Common myeloid progenitor, CD34-positive (primary cell): ENCODE data around the gene COL1A2.

Experiments used
- CTCF ChIA-PET: fragments of 350-600 bp; sonication (Branson Sonifier 250); formaldehyde crosslinking; loops from one replicate; lab custom pipeline; 2021; ENCODE audit warnings: antibody characterized with exemption; lab: Charles Lee
- POLR2A ChIA-PET: fragments of 350-600 bp; sonication (Branson Sonifier 250); formaldehyde crosslinking; loops from one replicate; lab custom pipeline; 2021; ENCODE audit warnings: antibody characterized with exemption; lab: Charles Lee
- DNase-seq, 3 donors: peaks; one replicate each; pipeline versions ENCODE4 v3.0.0 to v3.0.0-alpha.2; 2013
- H3K27ac ChIP-seq, 2 experiments: 1 replicate in 1 of 2; 2 replicates in 1 of 2; pipeline ENCODE4 v1.7.0; 2013; ENCODE audit warnings: inconsistent platforms in 2 of 2, low read length in 2 of 2, mild to moderate bottlenecking in 2 of 2, low read depth in 1 of 2, moderate library complexity in 1 of 2; ENCODE audit not compliant: severe bottlenecking in 2 of 2, insufficient read depth in 1 of 2, poor library complexity in 1 of 2
- H3K27me3 ChIP-seq, 5 experiments: replicated peaks in 2 of 5; 1 replicate in 3 of 5; 2 replicates in 2 of 5; pipeline versions ENCODE4 v1.6.1 to v1.7.0; 2013; ENCODE audit warnings: low read length in 4 of 5, mild to moderate bottlenecking in 2 of 5, moderate library complexity in 2 of 5, inconsistent platforms in 1 of 5; ENCODE audit not compliant: insufficient read depth in 5 of 5, control insufficient read depth in 4 of 5
- H3K36me3 ChIP-seq, 4 experiments: 1 replicate in 2 of 4; 2 replicates in 2 of 4; pipeline versions ENCODE4 v1.6.1 to v1.7.0; 2013; ENCODE audit warnings: low read length in 3 of 4, control low read depth in 1 of 4, mild to moderate bottlenecking in 1 of 4; ENCODE audit not compliant: control insufficient read depth in 4 of 4, insufficient read depth in 4 of 4
- H3K4me1 ChIP-seq, 4 experiments: 1 replicate in 3 of 4; 2 replicates in 1 of 4; pipeline versions ENCODE4 v1.6.1 to v1.7.1; 2013; ENCODE audit warnings: low read length in 3 of 4, mild to moderate bottlenecking in 3 of 4, control low read depth in 1 of 4, inconsistent platforms in 1 of 4, moderate library complexity in 1 of 4; ENCODE audit not compliant: control insufficient read depth in 4 of 4, insufficient read depth in 4 of 4; ENCODE audit errors: control extremely low read depth in 1 of 4
- H3K4me3 ChIP-seq, 7 experiments: 1 replicate in 4 of 7; 2 replicates in 3 of 7; pipeline versions ENCODE4 v1.5.1 to v1.7.0; 2013; ENCODE audit warnings: mild to moderate bottlenecking in 7 of 7, low read length in 6 of 7, moderate library complexity in 6 of 7, inconsistent platforms in 2 of 7, low read depth in 2 of 7, control low read depth in 1 of 7; ENCODE audit not compliant: insufficient read depth in 4 of 7, control insufficient read depth in 1 of 7; ENCODE audit errors: extremely low read depth in 1 of 7
- H3K9me3 ChIP-seq, 5 experiments: 1 replicate in 4 of 5; 2 replicates in 1 of 5; pipeline versions ENCODE4 v1.6.1 to v1.7.1; 2013; ENCODE audit warnings: low read length in 4 of 5, mild to moderate bottlenecking in 2 of 5, inconsistent platforms in 1 of 5, low read depth in 1 of 5, moderate library complexity in 1 of 5; ENCODE audit not compliant: control insufficient read depth in 4 of 5, insufficient read depth in 2 of 5; ENCODE audit errors: control extremely low read depth in 1 of 5
- WGBS: methylation state at CpG from one replicate; pipeline ENCODE4 v1.1.5; 2013; ENCODE audit not compliant: insufficient coverage; 5-methylcytosine and 5-hydroxymethylcytosine counted together

Gene COL1A2

GRCh38 chr7:94439893-94440381, 45.2 kb downstream of the COL1A2 start:
- DNase-seq = no peak
- no peak overlapping the region for H3K4me3 ChIP-seq
- no peaks in the 10 kb centered on the region for H3K9me3 ChIP-seq
- WGBS = 94% methylated on average over 3 of the region's 3 CpGs
- ChIA-PET POLR2A (no interaction called here), CTCF (interaction anchor here (1.2 to 1.6 kb wide), 4 partner anchors 9 to 15 kb away, joined by 3 to 5 read pairs (median 4); no protein-coding TSS in a partner anchor)
- H3K27me3 ChIP-seq = peaks cover 0 to 7% (median 0%) of the 10 kb centered on the region in 5 experiments
- no peak overlapping the region for H3K27ac ChIP-seq
- no peaks in the 10 kb centered on the region for H3K4me1 ChIP-seq
- no peaks in the 10 kb centered on the region for H3K36me3 ChIP-seq

GRCh38 chr7:94440451-94441039, 45.9 kb downstream of the COL1A2 start:
- H3K4me1 ChIP-seq = no peaks in the 10 kb centered on the region
- peaks cover 0 to 7% (median 0%) of the 10 kb centered on the region in 5 experiments for H3K27me3 ChIP-seq
- H3K9me3 ChIP-seq = no peaks in the 10 kb centered on the region
- H3K4me3 ChIP-seq = no peak overlapping the region
- no peak for DNase-seq
- 86% methylated on average over 2 of the region's 7 CpGs for WGBS
- no peaks in the 10 kb centered on the region for H3K36me3 ChIP-seq
- ChIA-PET CTCF (interaction anchor here (1.4 to 1.6 kb wide), 2 partner anchors 8 to 9 kb away, joined by 5 read pairs; no protein-coding TSS in a partner anchor), POLR2A (no interaction called here)
- H3K27ac ChIP-seq = no peak overlapping the region

- Histone ChIP-seq H3K9me3 (no peaks in the 10 kb centered on the region), H3K27me3 (peaks cover 0 to 7% (median 0%) of the 10 kb centered on the region in 5 experiments), H3K4me1 (no peaks in the 10 kb centered on the region), H3K27ac (no peak overlapping the region), H3K4me3 (no peak overlapping the region), H3K36me3 (no peaks in the 10 kb centered on the region)
- ChIA-PET POLR2A (no interaction called here), CTCF (interaction anchor here (1.4 to 1.8 kb wide), 3 partner anchors 7 to 10 kb away, joined by 5 read pairs; no protein-coding TSS in a partner anchor)
- WGBS = 86% methylated on average over 3 of the region's 3 CpGs
- DNase-seq = no peak
These were observed 46.4 kb downstream of the COL1A2 start for GRCh38 chr7:94441138-94441537.

GRCh38 chr7:94442639-94443038, 47.9 kb downstream of the COL1A2 start:
- POLR2A ChIA-PET = no interaction called here
- no peaks in the 10 kb centered on the region for H3K4me1 ChIP-seq
- no peaks in the 10 kb centered on the region for H3K36me3 ChIP-seq
- no peak overlapping the region for H3K27ac ChIP-seq
- DNase-seq = no peak
- CTCF ChIA-PET = interaction anchor here (1.8 kb wide), 1 partner anchor 8 kb away, joined by 5 read pairs; no protein-coding TSS in a partner anchor
- H3K4me3 ChIP-seq = no peak overlapping the region
- H3K9me3 ChIP-seq = no peaks in the 10 kb centered on the region
- WGBS = 95% methylated on average over 2 of the region's 3 CpGs
- H3K27me3 ChIP-seq = no peaks in the 10 kb centered on the region

GRCh38 chr7:94444813-94445212, 50.1 kb downstream of the COL1A2 start:
- no peaks in the 10 kb centered on the region for H3K27me3 ChIP-seq
- no peak for DNase-seq
- POLR2A ChIA-PET = no interaction called here
- no peaks in the 10 kb centered on the region for H3K4me1 ChIP-seq
- peaks cover 0 to 5% (median 2%) of the 10 kb centered on the region in 5 experiments for H3K9me3 ChIP-seq
- no peaks in the 10 kb centered on the region for H3K36me3 ChIP-seq
- CTCF ChIA-PET = interaction anchor here (1.0 to 1.7 kb wide), 2 partner anchors 39 to 756 kb away, joined by 3 to 4 read pairs; no protein-coding TSS in a partner anchor
- 100% methylated on average over 1 of the region's 2 CpGs for WGBS
- no peak overlapping the region for H3K4me3 ChIP-seq
- no peak overlapping the region for H3K27ac ChIP-seq

GRCh38 chr7:94445696-94446194, 51.0 kb downstream of the COL1A2 start:
- no peak overlapping the region for H3K4me3 ChIP-seq
- POLR2A ChIA-PET = interaction anchor here (0.6 kb wide), 1 partner anchor 453 kb away, joined by 4 read pairs; no protein-coding TSS in a partner anchor
- WGBS = 100% methylated on average over 1 of the region's 2 CpGs

GRCh38 chr7:94446308-94446707, 51.6 kb downstream of the COL1A2 start:
- POLR2A ChIA-PET = interaction anchor here (0.6 kb wide), 1 partner anchor 452 kb away, joined by 4 read pairs; no protein-coding TSS in a partner anchor
- CTCF ChIA-PET = interaction anchor here (1.7 to 3.0 kb wide), 2 partner anchors 10 to 38 kb away, joined by 4 to 11 read pairs; no protein-coding TSS in a partner anchor
- Histone ChIP-seq H3K4me3 (no peak overlapping the region), H3K36me3 (no peaks in the 10 kb centered on the region), H3K27ac (no peak overlapping the region), H3K9me3 (peaks cover 0 to 5% (median 2%) of the 10 kb centered on the region in 5 experiments), H3K4me1 (no peaks in the 10 kb centered on the region), H3K27me3 (no peaks in the 10 kb centered on the region)
- 100% methylated on average over 2 of the region's 5 CpGs for WGBS
- DNase-seq = no peak

More at GRCh38 chr7:94445696-94446194, 51.0 kb downstream of the COL1A2 start:
- H3K9me3 ChIP-seq = peaks cover 0 to 5% (median 2%) of the 10 kb centered on the region in 5 experiments
- CTCF ChIA-PET = interaction anchor here (1.0 to 3.0 kb wide), 3 partner anchors 10 to 755 kb away, joined by 3 to 11 read pairs (median 4); no protein-coding TSS in a partner anchor
- DNase-seq = no peak
- no peaks in the 10 kb centered on the region for H3K27me3 ChIP-seq
- no peaks in the 10 kb centered on the region for H3K4me1 ChIP-seq
- no peaks in the 10 kb centered on the region for H3K36me3 ChIP-seq
- H3K27ac ChIP-seq = no peak overlapping the region
